ENCODE results near the gene MICALL1. TPM values are rescaled to one million over a fixed set of nuclear protein-coding genes. Genes with fewer than 3 reads are reported as not detected.

The MICALL1 gene
- total and polyA plus RNA-seq, 2 of the 13 experiments (the other 11 are each of a cell fraction or from before 2014, with no cell fraction given), result 7.6 to 10.6 TPM

DNA sequence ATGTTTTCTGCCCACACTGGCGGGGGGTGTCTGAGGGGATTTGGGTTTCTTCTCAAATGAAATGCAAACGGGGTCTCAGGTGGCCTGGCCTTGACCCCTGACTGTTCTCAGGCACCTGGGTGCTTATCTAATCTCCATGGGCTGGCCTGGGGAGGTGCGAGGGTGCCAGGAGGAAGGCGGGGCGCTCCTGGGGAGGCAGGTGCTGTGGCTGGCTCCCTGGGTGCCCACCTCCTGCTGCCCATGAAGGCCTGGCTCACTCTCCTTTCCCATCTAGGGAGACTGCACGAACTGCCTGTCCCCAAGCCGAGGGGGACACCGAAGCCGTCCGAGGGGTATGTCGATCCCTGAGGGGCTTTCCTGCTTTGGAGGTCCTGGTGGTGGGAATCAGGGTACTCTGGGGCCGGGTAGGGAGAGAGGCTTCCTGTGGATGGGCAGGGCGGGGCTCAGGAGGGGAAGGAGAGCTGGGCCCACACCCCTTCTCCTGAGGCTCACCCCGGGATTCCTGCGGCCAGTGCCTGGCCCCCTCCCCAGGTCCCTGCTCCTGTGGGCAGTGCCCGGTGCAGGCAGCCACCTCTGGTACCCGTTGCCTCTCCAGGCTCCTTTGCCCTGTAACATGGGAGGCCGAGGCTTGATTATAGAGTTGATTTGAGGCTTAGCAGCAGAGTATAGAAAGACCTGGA lies 18.4 kb downstream of the MICALL1 start:
- Histone ChIP-seq H2AFZ (ENCODE audit: low read length) (no peak overlapping the region), H3K4me1 (ENCODE audit: insufficient read depth, low read length) (no peaks in the 10 kb centered on the region), H3K4me3 (replicated peaks in 1 of 3; ENCODE audit: insufficient read depth in 1 of 3, low read depth in 2 of 3, low read length in 3 of 3) (no peak overlapping the region), H3K9ac (ENCODE audit: insufficient read depth, low read depth, low read length) (no peak overlapping the region), H3K36me3 (replicated peaks in 1 of 2; ENCODE audit: control insufficient read depth in 1 of 2, insufficient read depth in 2 of 2, low read length in 2 of 2) (peaks cover 21 to 33% of the 10 kb centered on the region in 2 experiments; a peak in 4 of 5 replicates), H3K9me3 (ENCODE audit: low read length) (no peaks in the 10 kb centered on the region), H3K27ac (ENCODE audit: extremely low read length, insufficient read depth, low read length) (no peak overlapping the region), H3K4me2 (ENCODE audit: low read depth, low read length) (no peak overlapping the region), H3K27me3 (ENCODE audit: control insufficient read depth in 1 of 2, insufficient read depth in 2 of 2, low read length in 2 of 2) (no peaks in the 10 kb centered on the region), H4K20me1 (ENCODE audit: insufficient read depth, low read length) (no peaks in the 10 kb centered on the region), H3K79me2 (ENCODE audit: insufficient read depth, low read length) (no peaks in the 10 kb centered on the region)
- DNase-seq (ENCODE audit: low spot score), result no peak
- in situ Hi-C loops (cut with HindIII; ENCODE audit: extremely low pct_ligation_motif_present, low pct_unique_long_range_greater_than_20kb), result no loop called here
- ChIA-PET CTCF (ENCODE audit: low intra/inter-chr PET ratio, low total read pairs) (no interaction called here), POLR2A (no interaction called here)
- WGBS (ENCODE audit: low lambda C conversion rate), result 96% methylated on average over 5 of the region's 18 CpGs
- no peak for FAIRE-seq
- no TSS peak for BruUV-seq (replicated peaks)
- no peak for ATAC-seq
- intact Hi-C loops (cut with micrococcal nuclease; ENCODE audit: unreplicated experiment), result no loop called here
- TF ChIP-seq, protein P1, sequence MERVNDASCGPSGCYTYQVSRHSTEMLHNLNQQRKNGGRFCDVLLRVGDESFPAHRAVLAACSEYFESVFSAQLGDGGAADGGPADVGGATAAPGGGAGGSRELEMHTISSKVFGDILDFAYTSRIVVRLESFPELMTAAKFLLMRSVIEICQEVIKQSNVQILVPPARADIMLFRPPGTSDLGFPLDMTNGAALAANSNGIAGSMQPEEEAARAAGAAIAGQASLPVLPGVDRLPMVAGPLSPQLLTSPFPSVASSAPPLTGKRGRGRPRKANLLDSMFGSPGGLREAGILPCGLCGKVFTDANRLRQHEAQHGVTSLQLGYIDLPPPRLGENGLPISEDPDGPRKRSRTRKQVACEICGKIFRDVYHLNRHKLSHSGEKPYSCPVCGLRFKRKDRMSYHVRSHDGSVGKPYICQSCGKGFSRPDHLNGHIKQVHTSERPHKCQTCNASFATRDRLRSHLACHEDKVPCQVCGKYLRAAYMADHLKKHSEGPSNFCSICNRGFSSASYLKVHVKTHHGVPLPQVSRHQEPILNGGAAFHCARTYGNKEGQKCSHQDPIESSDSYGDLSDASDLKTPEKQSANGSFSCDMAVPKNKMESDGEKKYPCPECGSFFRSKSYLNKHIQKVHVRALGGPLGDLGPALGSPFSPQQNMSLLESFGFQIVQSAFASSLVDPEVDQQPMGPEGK (CRISPR knock-in tag; IDR thresholded peaks at IDR 0.05), result no peak
- no peak for TF ChIP-seq GLI4 (CRISPR knock-in tag; IDR thresholded peaks at IDR 0.05; ENCODE audit: borderline replicate concordance)
- TF ChIP-seq HNRNPH1 (optimal IDR thresholded peaks at IDR 0.05; ENCODE audit: low read depth, low read length), result no peak
- TF ChIP-seq RARA (CRISPR knock-in tag; IDR thresholded peaks at IDR 0.05), result no peak
- TF ChIP-seq, protein P2, sequence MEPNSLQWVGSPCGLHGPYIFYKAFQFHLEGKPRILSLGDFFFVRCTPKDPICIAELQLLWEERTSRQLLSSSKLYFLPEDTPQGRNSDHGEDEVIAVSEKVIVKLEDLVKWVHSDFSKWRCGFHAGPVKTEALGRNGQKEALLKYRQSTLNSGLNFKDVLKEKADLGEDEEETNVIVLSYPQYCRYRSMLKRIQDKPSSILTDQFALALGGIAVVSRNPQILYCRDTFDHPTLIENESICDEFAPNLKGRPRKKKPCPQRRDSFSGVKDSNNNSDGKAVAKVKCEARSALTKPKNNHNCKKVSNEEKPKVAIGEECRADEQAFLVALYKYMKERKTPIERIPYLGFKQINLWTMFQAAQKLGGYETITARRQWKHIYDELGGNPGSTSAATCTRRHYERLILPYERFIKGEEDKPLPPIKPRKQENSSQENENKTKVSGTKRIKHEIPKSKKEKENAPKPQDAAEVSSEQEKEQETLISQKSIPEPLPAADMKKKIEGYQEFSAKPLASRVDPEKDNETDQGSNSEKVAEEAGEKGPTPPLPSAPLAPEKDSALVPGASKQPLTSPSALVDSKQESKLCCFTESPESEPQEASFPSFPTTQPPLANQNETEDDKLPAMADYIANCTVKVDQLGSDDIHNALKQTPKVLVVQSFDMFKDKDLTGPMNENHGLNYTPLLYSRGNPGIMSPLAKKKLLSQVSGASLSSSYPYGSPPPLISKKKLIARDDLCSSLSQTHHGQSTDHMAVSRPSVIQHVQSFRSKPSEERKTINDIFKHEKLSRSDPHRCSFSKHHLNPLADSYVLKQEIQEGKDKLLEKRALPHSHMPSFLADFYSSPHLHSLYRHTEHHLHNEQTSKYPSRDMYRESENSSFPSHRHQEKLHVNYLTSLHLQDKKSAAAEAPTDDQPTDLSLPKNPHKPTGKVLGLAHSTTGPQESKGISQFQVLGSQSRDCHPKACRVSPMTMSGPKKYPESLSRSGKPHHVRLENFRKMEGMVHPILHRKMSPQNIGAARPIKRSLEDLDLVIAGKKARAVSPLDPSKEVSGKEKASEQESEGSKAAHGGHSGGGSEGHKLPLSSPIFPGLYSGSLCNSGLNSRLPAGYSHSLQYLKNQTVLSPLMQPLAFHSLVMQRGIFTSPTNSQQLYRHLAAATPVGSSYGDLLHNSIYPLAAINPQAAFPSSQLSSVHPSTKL (CRISPR knock-in tag; IDR thresholded peaks at IDR 0.05), result no peak
- TF ChIP-seq ZNF776 (CRISPR knock-in tag; IDR thresholded peaks at IDR 0.05), result no peak
- TF ChIP-seq PHF5A (CRISPR knock-in tag; IDR thresholded peaks at IDR 0.05; ENCODE audit: low read depth, unreplicated experiment), result no peak
- TF ChIP-seq ARNT2 (CRISPR knock-in tag; IDR thresholded peaks at IDR 0.05; ENCODE audit: low read depth), result no peak
- TF ChIP-seq PRPF4 (IDR thresholded peaks at IDR 0.05; ENCODE audit: low read depth, low read length, poor library complexity, severe bottlenecking), result no peak
- TF ChIP-seq ZNF773 (CRISPR knock-in tag; IDR thresholded peaks at IDR 0.05; ENCODE audit: borderline replicate concordance), result no peak
- TF ChIP-seq ZNF768 (CRISPR knock-in tag; IDR thresholded peaks at IDR 0.05), result no peak
- TF ChIP-seq ZNF136 (CRISPR knock-in tag; IDR thresholded peaks at IDR 0.05; ENCODE audit: low read depth), result no peak
- no peak for TF ChIP-seq HNF4G (IDR thresholded peaks at IDR 0.05; ENCODE audit: borderline replicate concordance, low read depth, low read length)
- no peak for TF ChIP-seq HNF4G (CRISPR knock-in tag; IDR thresholded peaks at IDR 0.05; ENCODE audit: borderline replicate concordance, low read depth)
